NCI-H146 (cell line): ENCODE data around the gene SMG6.
A peak's percentile ranks its signal among the peaks of the same experiment; 100 is the strongest.

Experiments used
- DNase-seq: peaks from one replicate; lab custom pipeline; 2025; lab: John Stamatoyannopoulos, UW

The SMG6 gene

DNA sequence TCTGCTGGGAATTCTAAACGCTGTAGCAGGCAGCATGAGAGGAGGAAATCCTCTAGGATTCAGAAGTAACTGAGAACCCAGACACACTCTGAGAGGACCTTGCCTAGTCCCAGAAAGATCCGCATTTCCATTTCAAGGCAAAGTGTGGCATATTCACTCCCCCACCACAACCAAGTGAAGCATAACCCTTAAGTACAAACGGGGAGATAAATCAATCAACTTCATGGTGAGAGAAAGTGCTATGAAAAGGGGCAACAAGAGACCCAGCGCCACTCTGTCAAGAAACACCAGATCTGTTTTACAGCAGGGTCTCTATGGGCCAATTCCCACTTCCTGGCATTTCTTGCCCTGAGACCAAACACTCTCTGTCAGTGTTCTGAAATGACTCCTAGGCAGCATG is 68.3 kb downstream of the SMG6 start:
- DNase-seq, result no peak

DNA sequence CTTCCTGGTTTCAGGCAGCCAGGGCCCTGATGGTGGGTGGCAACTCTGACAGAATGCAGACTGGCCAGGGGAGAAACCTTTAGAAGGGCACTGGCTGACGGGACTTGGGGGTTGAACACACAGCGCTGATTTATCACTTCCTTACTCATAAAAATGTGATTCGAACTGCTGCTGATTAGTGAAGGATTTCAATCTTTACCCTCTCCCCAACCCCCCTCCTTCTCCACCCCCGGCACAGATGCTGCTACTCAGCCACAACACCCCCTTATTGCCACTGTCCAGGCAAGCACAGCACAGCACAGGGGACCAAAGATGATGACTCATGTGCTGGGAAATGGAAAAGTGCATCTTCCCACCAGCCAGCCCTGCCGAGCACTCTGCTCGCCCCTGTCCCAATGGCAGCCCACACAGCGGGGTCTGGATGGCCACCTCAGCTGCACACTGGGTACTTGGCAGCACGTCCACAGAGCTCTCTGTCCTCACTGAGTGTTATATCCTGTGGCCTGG is 70.1 kb downstream of the SMG6 start:
- DNase-seq, result no peak

DNA sequence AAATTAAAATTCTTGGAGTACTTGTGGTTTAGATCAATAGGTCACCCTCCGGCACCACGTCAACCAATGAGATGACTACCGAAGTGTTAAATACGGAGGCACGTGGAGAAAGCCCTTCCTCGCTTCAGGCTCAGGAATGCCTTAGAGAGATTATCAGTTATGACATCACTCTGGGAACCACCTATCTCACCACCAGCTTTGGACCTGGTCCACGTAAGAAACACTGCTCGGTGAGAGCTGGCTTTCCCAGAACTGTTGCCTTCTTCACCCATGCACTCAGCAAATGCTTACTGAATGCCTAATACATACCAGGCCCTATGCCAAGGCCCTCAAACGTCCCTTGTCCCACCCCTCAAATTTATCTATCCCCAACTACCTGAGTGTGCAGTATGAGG is 71.3 kb downstream of the SMG6 start:
- no peak for DNase-seq

DNA sequence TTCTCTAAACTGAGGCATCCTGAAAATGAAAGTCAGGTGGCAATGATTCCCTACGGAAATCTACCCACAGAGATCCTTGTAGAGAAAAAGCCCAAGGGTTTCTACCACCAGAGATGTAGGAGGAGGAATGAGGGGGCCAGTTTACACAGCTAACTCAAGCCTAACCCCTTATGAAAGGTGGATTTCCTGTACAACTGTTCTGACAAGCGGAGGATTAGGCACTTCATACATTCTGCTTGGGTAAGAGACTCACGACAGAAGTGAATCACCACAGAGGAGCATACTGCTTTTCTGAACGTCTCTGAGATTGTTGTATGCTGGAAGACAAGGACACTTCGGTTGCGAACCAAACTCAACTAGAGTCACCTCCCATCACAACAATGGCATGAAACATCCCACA is 72.7 kb downstream of the SMG6 start:
- DNase-seq, result no peak

DNA sequence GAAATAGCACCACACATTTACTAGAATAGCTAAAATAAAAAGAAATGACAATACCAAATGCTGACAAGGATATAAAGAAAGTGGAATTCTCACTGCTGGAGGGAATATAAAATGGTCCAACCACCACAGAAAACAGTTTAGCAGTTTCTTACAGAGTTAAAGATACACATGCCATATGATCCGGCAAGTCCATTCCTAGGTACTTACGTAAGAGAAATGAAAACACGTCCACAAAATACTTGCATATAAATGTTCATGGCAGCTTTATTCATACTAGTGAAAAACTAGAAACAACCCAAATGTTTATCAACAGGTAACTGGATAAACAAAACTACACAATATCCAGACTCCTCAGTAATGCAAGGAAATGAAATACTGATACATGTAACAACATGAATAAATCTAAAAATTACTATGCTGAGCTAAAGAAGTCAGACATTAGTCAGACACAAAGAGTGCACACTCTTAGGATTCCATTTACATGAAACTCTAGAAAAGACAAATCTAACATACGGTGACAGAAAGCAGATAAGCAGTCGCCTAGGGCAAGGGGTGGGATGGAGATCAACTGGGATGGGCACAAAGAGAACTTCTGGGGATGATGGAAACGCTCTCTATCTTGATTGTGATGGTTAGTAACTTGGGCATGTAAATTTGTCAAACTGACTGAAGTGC is 76.4 kb downstream of the SMG6 start:
- no peak for DNase-seq

DNA sequence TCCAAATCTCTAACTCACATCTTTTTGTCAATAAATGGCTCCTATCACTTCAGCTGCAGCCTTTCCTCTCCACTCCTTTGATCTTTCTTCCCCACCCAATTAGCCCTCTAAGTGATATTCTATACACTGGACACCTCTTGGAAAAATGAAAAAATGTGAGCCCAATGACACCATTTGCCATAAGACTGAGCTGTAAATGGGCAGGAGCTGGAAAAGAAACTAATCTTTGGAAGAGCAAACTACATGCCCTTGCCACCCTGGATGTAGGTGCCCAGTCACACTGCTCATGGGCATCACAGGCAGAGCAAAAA is 80.0 kb downstream of the SMG6 start:
- no peak for DNase-seq

DNA sequence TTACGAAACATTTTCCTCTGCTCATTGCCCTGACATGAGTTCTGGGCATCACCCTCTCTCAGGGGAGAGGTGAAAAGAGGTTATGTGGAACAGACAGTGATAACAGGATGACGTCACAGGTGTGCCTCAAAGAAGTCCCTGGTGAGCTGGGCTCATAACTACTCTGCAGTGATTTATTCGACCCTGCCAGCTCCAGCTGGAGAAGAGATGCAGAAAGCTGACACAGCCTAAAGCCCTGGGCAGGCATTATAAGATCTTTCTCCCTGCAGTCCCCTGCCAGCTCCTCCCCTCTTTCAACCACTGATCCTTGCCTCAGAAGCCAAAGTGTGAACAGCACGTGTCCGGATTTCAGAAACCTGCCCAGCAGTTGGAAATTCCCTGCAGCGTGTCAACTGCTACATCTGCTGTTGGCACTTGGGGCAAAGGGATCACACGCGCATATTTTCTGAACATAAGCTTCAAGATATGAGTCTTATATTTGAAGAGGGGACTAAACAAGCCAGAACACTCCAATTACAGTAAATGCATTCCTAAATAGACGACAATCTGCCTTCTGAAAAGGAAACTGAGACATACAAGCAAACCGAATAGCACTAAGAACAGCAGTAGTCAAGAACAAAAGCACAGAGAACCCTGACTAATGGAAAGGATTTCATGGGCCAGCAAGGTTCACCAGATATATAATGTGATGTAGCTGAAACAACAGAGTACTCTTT is 80.5 kb downstream of the SMG6 start:
- no peak for DNase-seq

DNA sequence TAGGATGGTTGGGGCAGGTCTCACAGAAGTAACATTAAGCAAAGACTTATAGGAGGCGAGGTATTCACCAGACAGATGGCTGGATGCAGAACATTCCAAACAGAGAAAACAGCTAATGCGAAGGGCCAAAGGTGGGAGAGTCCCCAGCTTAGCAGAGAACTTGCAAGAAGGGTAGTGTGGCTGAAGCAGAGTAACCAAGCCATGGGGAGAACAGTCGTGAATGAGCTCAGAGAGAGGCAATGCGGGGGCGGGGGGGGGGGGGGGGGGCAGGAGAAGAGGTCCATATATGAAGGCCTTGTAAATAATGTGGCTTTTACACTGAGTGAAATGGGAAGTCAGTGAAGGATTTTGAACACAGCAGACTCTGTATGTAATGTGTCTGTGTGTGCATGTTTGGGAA is 81.3 kb downstream of the SMG6 start:
- no peak for DNase-seq

DNA sequence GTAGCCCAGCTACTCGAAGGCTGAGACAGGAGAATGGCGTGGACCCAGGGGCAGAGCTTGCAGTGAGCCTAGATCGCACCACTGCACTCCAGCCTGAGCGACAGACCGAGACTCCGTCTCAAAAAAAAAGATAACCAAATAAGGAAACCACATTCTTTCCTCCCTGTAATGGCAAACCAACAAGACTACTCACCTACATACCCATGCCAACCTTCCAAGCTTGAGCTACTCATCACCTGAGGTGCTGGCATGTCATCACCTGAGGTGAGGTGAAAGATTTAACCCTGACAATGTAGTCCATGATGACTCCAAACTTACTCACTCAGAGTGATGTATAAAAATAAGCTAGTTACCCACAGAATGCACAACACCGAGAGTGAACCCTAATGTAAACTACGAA is 85.2 kb downstream of the SMG6 start:
- no peak for DNase-seq

DNA sequence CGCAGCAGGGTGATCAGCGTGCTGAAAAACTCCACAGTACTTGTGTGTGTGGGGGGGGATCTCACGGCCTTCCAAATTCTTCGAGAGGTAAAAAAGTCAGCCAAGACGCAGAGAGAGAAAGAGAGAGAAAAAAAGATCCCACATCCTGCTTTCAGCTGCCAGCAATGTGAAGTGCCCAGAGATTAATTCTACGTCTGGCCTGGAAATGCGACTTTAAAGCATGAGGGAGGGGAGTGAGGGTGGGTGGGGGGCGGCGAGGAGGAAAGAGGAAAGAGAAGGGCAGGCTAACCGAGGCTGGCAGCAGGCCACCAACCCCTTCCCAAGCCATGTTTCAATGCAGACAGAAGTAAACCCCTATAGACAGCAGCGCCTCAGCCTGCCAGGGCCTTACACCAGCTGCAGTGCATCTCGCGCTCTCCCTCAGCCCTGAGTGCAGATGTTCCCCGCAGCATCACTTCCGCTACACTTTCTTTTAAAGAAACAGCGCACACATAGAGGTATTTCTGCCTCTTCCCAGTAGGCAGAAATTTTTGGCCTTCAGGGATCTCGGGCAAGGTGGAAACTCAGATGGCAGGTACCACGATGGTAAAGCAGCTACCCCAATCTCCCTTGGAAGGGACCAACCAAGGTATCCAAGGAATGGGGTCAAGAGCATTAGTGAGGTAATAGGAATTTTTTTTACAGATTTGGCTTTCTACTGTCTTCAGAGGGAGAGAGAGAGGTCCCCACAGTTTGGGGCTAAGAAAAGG is 87.8 kb downstream of the SMG6 start:
- no peak for DNase-seq

DNA sequence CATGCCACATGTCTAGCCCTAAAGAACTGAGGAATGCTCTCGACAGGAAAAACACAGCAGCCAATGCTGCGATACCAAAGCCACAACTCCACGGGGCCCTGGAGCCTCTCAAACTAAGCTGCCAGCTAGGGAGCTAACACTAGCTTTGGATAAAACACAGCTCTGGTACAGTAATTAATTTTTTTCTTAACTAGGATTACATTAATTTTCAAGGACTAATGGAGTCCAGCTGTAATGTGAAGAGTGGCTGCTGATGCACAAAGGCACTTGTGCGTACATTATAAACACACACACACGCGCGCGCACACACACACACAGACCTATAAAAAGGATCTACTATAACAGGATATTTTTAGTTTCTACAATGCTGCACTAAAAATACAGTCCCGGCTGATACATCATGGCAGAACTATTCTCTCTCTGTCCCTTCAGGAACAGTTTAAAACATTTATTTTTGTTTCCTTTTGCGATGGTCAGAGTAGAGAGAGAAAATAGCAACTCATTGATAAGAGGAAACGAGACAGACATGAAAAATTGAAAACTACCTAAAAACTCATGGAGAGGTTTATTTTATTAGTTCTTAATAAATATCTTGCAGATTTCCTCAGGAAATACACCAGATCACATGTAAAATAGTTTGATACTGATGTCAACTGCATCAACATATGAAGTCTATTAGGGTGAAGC is 88.5 kb downstream of the SMG6 start:
- DNase-seq, result peak; percentile 16

DNA sequence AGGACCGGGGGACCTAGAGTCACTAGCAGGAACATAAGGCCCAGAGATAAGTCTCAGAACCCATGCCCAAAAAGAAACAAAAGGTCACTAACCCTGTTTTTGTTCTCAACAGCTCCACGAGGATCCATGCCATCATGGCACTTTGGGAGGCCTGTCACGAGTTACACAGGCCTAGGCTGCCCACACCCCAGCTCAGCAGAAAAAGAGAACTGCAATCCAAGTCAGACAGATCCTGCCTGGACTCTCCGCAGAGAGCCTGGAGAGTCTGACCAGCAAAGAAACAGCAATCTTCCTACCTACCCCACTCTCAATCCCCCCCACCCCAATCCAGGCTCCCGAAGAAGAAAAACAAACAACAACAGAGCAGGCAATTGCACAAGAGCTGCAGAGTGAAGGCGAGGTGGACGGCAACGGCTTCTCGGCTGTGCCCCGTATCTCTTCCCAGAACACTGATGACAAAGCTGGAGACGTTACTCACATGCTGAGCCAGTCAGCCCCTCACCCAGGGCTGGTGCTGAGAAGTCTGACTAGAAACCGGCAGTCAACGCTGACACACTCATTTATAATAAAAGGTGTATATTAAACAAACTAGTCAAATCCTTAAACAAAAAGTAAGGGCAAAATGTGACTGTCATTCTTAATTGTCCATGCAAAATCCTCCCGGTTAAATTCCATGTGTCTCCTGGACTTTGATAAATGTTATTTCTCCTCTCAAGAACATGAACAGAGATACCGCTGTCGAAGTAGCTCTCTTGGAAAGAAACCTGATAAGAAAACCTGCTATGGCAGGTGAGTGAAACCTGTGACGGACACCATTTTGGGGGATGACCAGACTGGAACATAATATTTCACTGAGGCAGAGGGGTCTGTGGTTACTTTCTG is 89.3 kb downstream of the SMG6 start:
- no peak for DNase-seq

DNA sequence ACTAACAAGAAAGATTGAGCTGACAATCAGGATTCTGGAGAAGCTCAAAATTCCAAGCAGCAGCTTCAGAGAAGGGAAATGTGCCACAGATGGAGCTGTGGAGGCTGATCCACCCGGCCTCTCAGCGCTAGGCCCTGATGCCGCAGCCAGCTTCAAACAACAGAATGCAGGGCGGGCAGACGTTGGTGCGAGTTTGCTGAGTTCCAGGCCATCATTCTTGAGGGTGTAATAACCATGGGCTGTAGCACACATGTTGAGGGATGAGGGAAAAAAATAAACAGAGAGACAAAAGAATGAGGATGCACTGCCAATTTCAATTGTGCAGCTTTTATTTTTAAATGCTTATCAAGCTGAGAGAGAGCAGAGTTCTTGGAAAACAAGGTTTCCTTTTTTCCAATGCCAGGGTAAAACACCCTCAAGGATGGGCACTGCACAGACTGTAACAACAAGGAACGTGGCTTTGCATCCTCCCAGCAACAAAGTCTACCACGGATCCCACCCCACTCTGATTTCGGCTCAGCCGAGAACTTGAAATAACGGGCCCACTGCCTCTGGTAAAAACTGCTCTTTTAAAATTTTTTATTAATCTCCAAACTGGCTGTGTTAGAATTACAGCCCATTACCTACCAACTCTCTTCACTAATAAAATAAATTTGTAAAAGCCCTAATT is 90.2 kb downstream of the SMG6 start:
- peak; percentile 11 for DNase-seq

DNA sequence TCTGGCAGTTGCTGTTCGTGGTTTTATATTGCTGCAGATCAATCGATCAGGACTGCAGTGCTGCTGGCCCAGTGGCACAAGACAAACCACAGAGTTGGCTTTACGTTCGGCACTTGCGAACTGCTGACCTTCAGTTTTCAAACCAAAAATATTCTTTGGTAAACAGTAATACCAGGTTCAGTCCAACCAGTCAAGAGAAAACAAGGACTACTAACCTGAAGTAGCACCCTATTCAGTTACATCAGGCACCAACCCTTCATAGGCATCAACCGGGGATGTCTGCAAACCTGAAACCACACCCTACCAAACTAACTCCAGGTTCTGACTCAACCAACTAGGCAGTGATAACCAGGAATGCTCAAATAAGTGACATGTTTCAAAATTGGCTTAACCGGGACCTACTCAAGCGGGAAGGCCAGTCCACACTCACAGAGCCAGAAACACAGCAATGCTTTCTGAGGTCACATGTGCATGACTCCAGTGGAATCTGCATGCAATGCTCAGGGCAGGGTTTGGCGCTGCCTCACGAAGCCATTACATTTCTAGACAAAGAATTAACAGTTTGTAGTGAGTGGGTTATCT is 91.1 kb downstream of the SMG6 start:
- no peak for DNase-seq

DNA sequence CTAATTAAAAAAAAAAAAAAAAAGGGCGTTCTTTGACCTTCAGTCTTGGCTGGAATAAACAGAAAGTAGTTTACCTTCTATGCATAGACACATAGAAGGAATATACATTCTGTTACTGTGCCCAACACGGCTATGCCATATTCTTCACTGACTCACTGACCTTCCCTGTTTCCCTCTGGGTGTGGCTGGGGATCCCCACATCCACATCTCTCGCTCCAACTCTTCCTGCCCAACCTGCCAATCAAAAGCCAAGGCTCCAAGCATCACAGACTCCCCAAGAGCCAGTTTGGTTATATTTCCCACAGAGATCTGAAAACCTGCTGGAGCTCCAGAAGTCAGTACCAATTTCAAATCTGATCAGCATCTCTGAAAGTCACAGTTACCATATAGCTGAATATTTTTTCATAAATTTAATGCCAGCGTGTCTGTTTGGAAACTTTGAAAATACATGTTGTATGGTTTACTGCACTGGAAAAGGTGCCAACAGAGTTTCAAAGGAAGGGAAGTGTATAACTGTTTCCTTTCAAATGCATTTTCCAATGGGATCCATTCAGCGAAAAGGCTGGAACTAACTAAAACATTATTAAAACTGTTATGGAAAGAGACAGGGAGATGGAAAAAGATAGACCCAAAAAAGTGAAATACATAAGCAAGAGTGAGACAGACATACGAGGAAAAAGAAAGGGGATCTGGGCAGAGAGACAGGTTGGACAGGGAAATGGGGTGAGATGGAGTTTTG is 91.8 kb downstream of the SMG6 start:
- no peak for DNase-seq

DNA sequence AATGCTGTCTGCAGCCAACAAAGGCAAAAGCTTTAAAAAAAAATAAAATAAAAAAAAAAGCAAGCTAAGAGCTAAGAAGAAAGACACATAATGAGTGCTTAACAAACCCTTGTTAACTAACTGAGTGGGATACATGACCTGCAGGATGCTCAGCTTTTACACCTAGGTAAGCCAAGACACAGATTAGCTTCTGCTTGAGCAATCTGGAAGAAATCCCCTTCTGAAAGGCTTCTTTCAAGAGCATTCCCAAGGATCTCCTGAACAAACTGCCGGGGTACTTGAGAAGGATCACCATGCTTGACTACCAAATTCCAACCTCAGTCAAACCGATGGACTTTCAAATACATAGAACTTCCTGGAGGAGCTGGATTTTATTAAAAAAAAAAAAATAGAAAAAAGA is 92.9 kb downstream of the SMG6 start:
- DNase-seq, result no peak

DNA sequence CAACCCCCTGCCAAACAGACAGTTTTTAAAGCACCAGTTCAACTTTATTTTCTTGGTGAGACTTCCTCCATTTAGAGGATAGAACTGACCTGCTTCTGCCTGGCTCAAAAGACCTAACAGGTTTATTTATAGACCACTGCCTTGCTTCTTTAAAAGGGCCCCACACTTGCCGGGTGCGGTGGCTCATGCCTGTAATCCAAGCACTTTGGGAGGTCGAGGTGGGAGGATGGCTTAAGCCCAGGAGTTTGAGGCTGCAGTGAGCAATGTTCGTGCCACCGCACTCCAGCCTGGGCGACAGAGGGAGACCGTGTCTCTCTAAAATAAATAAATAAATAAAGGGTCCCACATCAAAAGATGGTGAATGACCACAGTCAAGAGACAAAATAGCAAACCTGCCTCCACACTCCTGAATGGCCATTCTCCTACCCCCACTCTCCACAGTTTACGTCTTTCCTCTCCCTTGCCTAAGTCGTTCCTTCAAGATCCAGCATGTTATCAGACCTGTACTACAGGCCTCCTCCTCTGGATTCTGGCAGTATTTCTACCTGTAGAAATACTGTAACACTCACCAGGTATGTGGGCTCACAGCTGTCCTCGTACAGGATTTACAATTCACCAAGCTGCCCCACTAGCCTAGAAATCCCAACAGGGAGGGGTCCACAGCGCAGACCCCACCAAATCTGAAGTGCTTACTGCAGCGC is 95.6 kb downstream of the SMG6 start:
- no peak for DNase-seq

DNA sequence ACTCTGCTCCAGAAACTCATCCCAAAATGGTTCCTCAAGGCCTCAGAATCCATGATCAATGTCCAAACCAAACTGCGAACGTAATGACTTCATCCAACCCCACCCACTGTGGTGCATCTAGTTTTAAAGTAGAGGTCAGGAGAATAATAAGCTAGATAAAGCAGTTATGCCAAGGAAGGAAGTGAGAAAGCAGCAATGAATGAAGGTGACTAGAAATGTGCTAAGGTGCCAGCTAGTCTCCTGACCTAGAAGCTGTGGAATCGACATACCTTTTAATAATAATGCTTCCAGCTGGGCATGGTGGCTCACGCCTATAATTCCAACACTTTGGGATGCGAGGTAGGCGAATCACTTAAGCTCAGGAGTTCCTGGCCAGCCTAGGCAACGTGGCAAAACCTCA is 99.2 kb downstream of the SMG6 start:
- no peak for DNase-seq

DNA sequence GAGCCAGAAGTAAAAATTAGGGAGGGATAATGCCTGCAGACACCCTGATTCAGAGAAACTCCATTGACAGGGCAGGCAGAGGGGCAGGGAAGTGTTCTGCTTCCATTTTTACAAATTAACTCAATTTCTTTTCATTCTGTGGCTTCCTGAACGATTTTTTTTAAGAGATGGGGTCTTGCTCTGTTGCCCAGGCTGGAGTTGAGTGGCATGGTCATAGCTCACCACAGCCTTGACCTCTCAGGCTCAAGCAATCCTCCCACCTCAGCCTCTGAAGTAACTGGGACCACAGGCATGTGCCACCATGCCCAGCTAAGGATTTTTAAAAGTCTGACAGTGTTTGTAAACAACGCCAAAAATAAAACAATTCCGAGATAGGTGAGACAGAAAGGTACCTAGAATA is 99.8 kb downstream of the SMG6 start:
- DNase-seq, result no peak
